HCT116 (cell line): ENCODE results near the gene COL18A1. TPM values are rescaled to one million over a fixed set of nuclear protein-coding genes. Genes with fewer than 3 reads are reported as not detected.

Experiments used
- ATAC-seq: fragments of 200-7000 bp; cut with Tn5 transposase; 2 replicates; pipeline ENCODE4 v1.9.1; 2020; ENCODE audit warnings: mild to moderate bottlenecking, moderate library complexity
- BruUV-seq: library from RNA; stranded (reverse); fragments of 400-500 nt; replicated peaks from 2 replicates; lab custom pipeline; 2021; lab: Mats Ljungman, UMichigan
- CTCF ChIA-PET: fragments of 300-600 bp; sonication (Branson Sonifier 250); formaldehyde crosslinking; loops from one replicate; lab custom pipeline; 2021; ENCODE audit warnings: antibody characterized with exemption; lab: Charles Lee
- POLR2A ChIA-PET: fragments of 300-600, 350-600 bp; sonication (Branson Sonifier 250); formaldehyde crosslinking; loops from one replicate; lab custom pipeline; 2021; ENCODE audit warnings: antibody characterized with exemption; lab: Charles Lee
- RAD21 ChIA-PET, 2 experiments: fragments of 300-600 bp; sonication (Branson Sonifier 250); formaldehyde crosslinking; loops; one replicate each; lab custom pipeline; 2023; ENCODE audit warnings: low total read pairs in 2 of 2; ENCODE audit not compliant: uncharacterized antibody in 2 of 2, unreplicated experiment in 2 of 2, low non-redundant PET in 1 of 2; lab: Charles Lee
- DNase-seq: peaks from one replicate; pipeline ENCODE4 v3.0.0-alpha.2; 2010; ENCODE audit warnings: low read depth, low spot score
- H2AFZ ChIP-seq: fragments of 200-600 bp; shearing (Covaris generic), sonication (generic); 2 replicates; pipeline ENCODE4 v1.6.1; 2017; ENCODE audit warnings: low read depth, mixed run types, mixed read lengths, antibody characterized with exemption, low read length; ENCODE audit not compliant: poor library complexity, severe bottlenecking
- H3K27ac ChIP-seq: 2 replicates; pipeline ENCODE4 v1.5.1; 2012; ENCODE audit warnings: low read depth, low read length
- H3K27me3 ChIP-seq: fragments of 200-600 bp; sonication (generic); 2 replicates; pipeline ENCODE4 v1.6.1; 2016; ENCODE audit warnings: mixed run types, low read length, mixed read lengths; ENCODE audit not compliant: insufficient read depth
- H3K36me3 ChIP-seq, 2 experiments: fragments of 200-500 bp in 1 of 2; fragments of 200-600 bp in 1 of 2; sonication (Bioruptor generic) in 1 of 2; sonication (generic) in 1 of 2; 2 replicates each; pipeline versions ENCODE4 v1.5.1 to v1.6.1; 2014 to 2016; ENCODE audit warnings: low read length in 2 of 2, inconsistent platforms in 1 of 2, mixed read lengths in 1 of 2, mixed run types in 1 of 2; ENCODE audit not compliant: insufficient read depth in 2 of 2, control insufficient read depth in 1 of 2
- H3K4me1 ChIP-seq, 2 experiments: fragments of 200-600 bp in 1 of 2; sonication (generic) in 1 of 2; 2 replicates each; pipeline versions ENCODE4 v1.5.1 to v1.6.1; 2012 to 2017; ENCODE audit warnings: low read length in 2 of 2, inconsistent platforms in 1 of 2, mild to moderate bottlenecking in 1 of 2, mixed read lengths in 1 of 2, mixed run types in 1 of 2, moderate library complexity in 1 of 2; ENCODE audit not compliant: insufficient read depth in 2 of 2, control insufficient read depth in 1 of 2
- H3K4me2 ChIP-seq: fragments of 200-600 bp; sonication (generic); 2 replicates; pipeline ENCODE4 v1.6.1; 2017; ENCODE audit warnings: mixed run types, low read length, mixed read lengths
- H3K4me3 ChIP-seq, 2 experiments: fragments of 200-600 bp in 1 of 2; sonication (generic) in 1 of 2; replicated peaks in 1 of 2; 2 replicates each; pipeline ENCODE4 v1.5.1; 2011 to 2016; ENCODE audit warnings: low read length in 2 of 2, control low read depth in 1 of 2, low read depth in 1 of 2, mild to moderate bottlenecking in 1 of 2, mixed read lengths in 1 of 2, mixed run types in 1 of 2
- H3K79me2 ChIP-seq: fragments of 200-600 bp; sonication (generic); 2 replicates; pipeline ENCODE4 v1.6.1; 2017; ENCODE audit warnings: mild to moderate bottlenecking, mixed run types, low read length, moderate library complexity, mixed read lengths; ENCODE audit not compliant: insufficient read depth
- H3K9ac ChIP-seq: fragments of 200-600 bp; sonication (generic); 2 replicates; pipeline ENCODE4 v1.6.1; 2016; ENCODE audit warnings: low read length, mixed read lengths
- H3K9me2 ChIP-seq: fragments of 200-600 bp; sonication (generic), shearing (Covaris generic); 2 replicates; pipeline ENCODE4 v1.6.1; 2017; ENCODE audit warnings: mixed run types, mild to moderate bottlenecking, moderate library complexity; ENCODE audit not compliant: insufficient read depth
- H3K9me3 ChIP-seq, 2 experiments: fragments of 200-500 bp in 1 of 2; fragments of 200-600 bp in 1 of 2; sonication (Bioruptor generic) in 1 of 2; sonication (generic) in 1 of 2; 2 replicates each; pipeline ENCODE4 v1.6.1; 2014 to 2017; ENCODE audit warnings: low read length in 2 of 2, mixed read lengths in 2 of 2, inconsistent platforms in 1 of 2, low read depth in 1 of 2, mild to moderate bottlenecking in 1 of 2, mixed run types in 1 of 2, moderate library complexity in 1 of 2; ENCODE audit not compliant: control insufficient read depth in 1 of 2, insufficient read depth in 1 of 2
- H4K20me1 ChIP-seq: fragments of 200-600 bp; sonication (generic), shearing (Covaris generic); 2 replicates; pipeline ENCODE4 v1.6.1; 2017; ENCODE audit warnings: mixed run types, mild to moderate bottlenecking, moderate library complexity; ENCODE audit not compliant: insufficient read depth
- ATF3 ChIP-seq: IDR thresholded peaks from 2 replicates; pipeline ENCODE4 v1.6.1; 2012
- CBX3 ChIP-seq: IDR thresholded peaks from 2 replicates; pipeline ENCODE4 v1.6.1; 2012; ENCODE audit warnings: low read depth
- CEBPB ChIP-seq: IDR thresholded peaks from 2 replicates; pipeline ENCODE4 v1.6.1; 2012; ENCODE audit warnings: low read depth
- EGR1 ChIP-seq: IDR thresholded peaks from 2 replicates; pipeline ENCODE4 v1.6.1; 2012; ENCODE audit warnings: low read depth
- ELF1 ChIP-seq: IDR thresholded peaks from 2 replicates; pipeline ENCODE4 v1.6.1; 2012; ENCODE audit warnings: low read depth, borderline replicate concordance
- EZH2phosphoT487 ChIP-seq: fragments of 200-600 bp; IDR thresholded peaks from 2 replicates; pipeline ENCODE4 v1.6.1; 2018; ENCODE audit warnings: antibody characterized with exemption, borderline replicate concordance
- FOSL1 ChIP-seq: IDR thresholded peaks from 2 replicates; pipeline ENCODE4 v1.6.1; 2012; ENCODE audit warnings: low read depth
- JUND ChIP-seq: IDR thresholded peaks from 2 replicates; pipeline ENCODE4 v1.6.1; 2012
- MAX ChIP-seq: IDR thresholded peaks from 2 replicates; pipeline ENCODE4 v1.6.1; 2012
- POLR2AphosphoS5 ChIP-seq: IDR thresholded peaks from 2 replicates; pipeline ENCODE4 v1.6.1; 2011; ENCODE audit warnings: mild to moderate bottlenecking, low read depth, low read length, moderate library complexity
- RAD21 ChIP-seq: IDR thresholded peaks from 2 replicates; pipeline ENCODE4 v1.6.1; 2012; ENCODE audit warnings: low read depth, mild to moderate bottlenecking
- REST ChIP-seq: IDR thresholded peaks from 2 replicates; pipeline ENCODE4 v1.6.1; 2012; ENCODE audit warnings: low read depth
- SP1 ChIP-seq: IDR thresholded peaks from 2 replicates; pipeline ENCODE4 v1.6.1; 2012; ENCODE audit warnings: low read depth
- SRF ChIP-seq: IDR thresholded peaks from 2 replicates; pipeline ENCODE4 v1.6.1; 2012; ENCODE audit warnings: low read depth
- TCF7L2 ChIP-seq: IDR thresholded peaks from 2 replicates; pipeline ENCODE4 v1.7.0; 2011; ENCODE audit warnings: borderline replicate concordance, inconsistent platforms; ENCODE audit not compliant: insufficient read depth, insufficient read length; ENCODE audit errors: extremely low read depth
- YY1 ChIP-seq: IDR thresholded peaks from 2 replicates; pipeline ENCODE4 v1.6.1; 2011; ENCODE audit warnings: low read length, low read depth, moderate library complexity, mild to moderate bottlenecking; ENCODE audit not compliant: insufficient replicate concordance; ENCODE audit errors: extremely low read depth
- ZBTB33 ChIP-seq: IDR thresholded peaks from 2 replicates; pipeline ENCODE4 v1.6.1; 2011; ENCODE audit warnings: mild to moderate bottlenecking, low read length, moderate library complexity; ENCODE audit not compliant: insufficient replicate concordance; ENCODE audit errors: extremely low read depth
- ZFX ChIP-seq: fragments of 450-650 bp; IDR thresholded peaks from 2 replicates; pipeline ENCODE4 v1.6.1; 2017
- ZNF274 ChIP-seq: fragments of 200-500 bp; sonication (Bioruptor generic); IDR thresholded peaks from 2 replicates; pipeline ENCODE4 v1.6.1; 2014; ENCODE audit warnings: mild to moderate bottlenecking, low read depth, low read length, inconsistent platforms
- intact Hi-C: fragments of 100-400 bp; cut with micrococcal nuclease; formaldehyde crosslinking; loops from 2 replicates; pipeline ENCODE4 v1.10.0; 2022
- total RNA-seq: library from RNA; stranded (reverse); gene quantifications from one replicate; pipeline ENCODE4 v1.2.1, GENCODE V29; 2021; ENCODE audit not compliant: unreplicated experiment

COL18A1 gene
- total RNA-seq, 1 experiment from 2014 or later = 59.5 TPM

GRCh38 chr21:45451091-45451740, 46.3 kb downstream of the COL18A1 start:
- Histone ChIP-seq H3K27me3 (no peaks in the 10 kb centered on the region), H3K9me2 (no peaks in the 10 kb centered on the region), H3K4me1 (peaks cover 0 to 7% of the 10 kb centered on the region in 2 experiments; a peak in 1 of 4 replicates), H3K4me3 (no peak overlapping the region)
- intact Hi-C loops = no loop called here
- no peak for TF ChIP-seq ATF3
- no peak for TF ChIP-seq ZBTB33
- TF ChIP-seq EGR1 = no peak
- TF ChIP-seq CEBPB = no peak
- no peak for TF ChIP-seq CBX3
- no peak for TF ChIP-seq FOSL1
- no peak for TF ChIP-seq SRF
- TF ChIP-seq TCF7L2 = no peak
- TF ChIP-seq ZFX = no peak
- TF ChIP-seq EZH2phosphoT487 = no peak
- no peak for TF ChIP-seq MAX
- TF ChIP-seq POLR2AphosphoS5 = no peak
- no peak for TF ChIP-seq ZNF274
- TF ChIP-seq YY1 = no peak
- TF ChIP-seq REST = no peak
- no peak for TF ChIP-seq ELF1
- no peak for TF ChIP-seq JUND
- TF ChIP-seq RAD21 = no peak
- TF ChIP-seq SP1 = no peak
- TF ChIP-seq, all 23 proteins: peak for 0
- ATAC-seq (no peak), DNase-seq (no peak)
- Histone ChIP-seq H3K36me3 (no peaks in the 10 kb centered on the region), H3K9me3 (peaks cover 7 to 11% of the 10 kb centered on the region in 2 experiments; a peak in 3 of 4 replicates), H3K9ac (no peak overlapping the region), H3K27ac (no peak overlapping the region), H2AFZ (no peak overlapping the region), H4K20me1 (no peaks in the 10 kb centered on the region), H3K79me2 (peaks cover 23% of the 10 kb centered on the region; the same call in 1 of the 2 replicates), H3K4me2 (no peak overlapping the region)
- BruUV-seq = no TSS peak
- ChIA-PET CTCF (no interaction called here), POLR2A (no interaction called here), RAD21 (no interaction called here)
